HL-60 (cell line): ENCODE results near the gene PRDM16.

Experiments used
- DNase-seq, 2 experiments: peaks; one replicate each; pipeline ENCODE4 v3.0.0-alpha.2; 2010 to 2020; ENCODE audit warnings: low read depth in 1 of 2, low spot score in 1 of 2
- H3K27ac ChIP-seq: fragments of 250-450 bp; sonication (Bioruptor Pico); replicated peaks from 2 replicates; pipeline ENCODE4 v1.5.1; 2020; ENCODE audit warnings: mild to moderate bottlenecking, moderate library complexity
- H3K27me3 ChIP-seq: fragments of 250-450 bp; sonication (Bioruptor Pico); 2 replicates; pipeline ENCODE4 v1.5.1; 2021; ENCODE audit warnings: mild to moderate bottlenecking, moderate library complexity; ENCODE audit not compliant: insufficient read depth, poor library complexity, severe bottlenecking
- H3K4me3 ChIP-seq: replicated peaks from 2 replicates; pipeline ENCODE4 v1.5.1; 2011; ENCODE audit warnings: mild to moderate bottlenecking, control low read depth, low read length; ENCODE audit not compliant: insufficient read depth
- CTCF ChIP-seq: IDR thresholded peaks from one replicate; pipeline ENCODE4 v1.5.1; 2011; ENCODE audit warnings: low read length, control low read depth, inconsistent platforms; ENCODE audit not compliant: insufficient read depth
- GABPA ChIP-seq: IDR thresholded peaks from 2 replicates; pipeline ENCODE4 v1.6.1; 2012; ENCODE audit warnings: low read depth
- POLR2AphosphoS5 ChIP-seq: IDR thresholded peaks from 2 replicates; pipeline ENCODE4 v1.6.1; 2012; ENCODE audit warnings: low read depth
- REST ChIP-seq: IDR thresholded peaks from 2 replicates; pipeline ENCODE4 v1.6.1; 2012; ENCODE audit warnings: low read depth; ENCODE audit not compliant: insufficient replicate concordance
- SPI1 ChIP-seq: IDR thresholded peaks from 2 replicates; pipeline ENCODE4 v1.6.1; 2012; ENCODE audit warnings: low read depth, mild to moderate bottlenecking, borderline replicate concordance

PRDM16 gene

GRCh38 chr1:3074800-3075199, 5.8 kb downstream of the PRDM16 start:
- no peak overlapping the region for H3K27ac ChIP-seq
- TF ChIP-seq GABPA (no peak), POLR2AphosphoS5 (no peak), REST (no peak), SPI1 (no peak), CTCF (no peak)
- H3K4me3 ChIP-seq = no peak overlapping the region
- DNase-seq = no peak
- H3K27me3 ChIP-seq = peaks cover 47% of the 10 kb centered on the region

GRCh38 chr1:3075666-3076362, 6.8 kb downstream of the PRDM16 start:
- H3K4me3 ChIP-seq = no peak overlapping the region
- TF ChIP-seq POLR2AphosphoS5 (no peak), REST (no peak), CTCF (no peak), SPI1 (no peak), GABPA (no peak)
- DNase-seq = no peak
- no peak overlapping the region for H3K27ac ChIP-seq
- peaks cover 45% of the 10 kb centered on the region for H3K27me3 ChIP-seq

GRCh38 chr1:3076363-3076740, 7.3 kb downstream of the PRDM16 start:
- no peak for TF ChIP-seq REST
- no peak for TF ChIP-seq CTCF
- no peak for TF ChIP-seq GABPA
- TF ChIP-seq SPI1 = no peak
- TF ChIP-seq POLR2AphosphoS5 = no peak
- peaks cover 40% of the 10 kb centered on the region for H3K27me3 ChIP-seq

More at GRCh38 chr1:3076363-3076740, 7.3 kb downstream of the PRDM16 start:
- DNase-seq = no peak
- Histone ChIP-seq H3K4me3 (no peak overlapping the region), H3K27ac (no peak overlapping the region)
